Measurements from ENCODE around the gene TSSC4. TPM values are rescaled to one million over a fixed set of nuclear protein-coding genes. Genes with fewer than 3 reads are reported as not detected.

Gene TSSC4
- total RNA-seq, 1 experiment from 2014 or later, result 47.1 TPM

GRCh38 chr11:2411446-2412305 lies 11.1 kb downstream of the TSSC4 start:
- Histone ChIP-seq H3K27ac (ENCODE audit: low read depth, low read length) (no peak overlapping the region), H3K4me3 (replicated peaks in 1 of 2; ENCODE audit: low read depth in 1 of 2, low read length in 2 of 2) (no peak overlapping the region), H2AFZ (ENCODE audit: low read depth, low read length, poor library complexity, severe bottlenecking) (no peak overlapping the region), H3K79me2 (ENCODE audit: insufficient read depth, low read length) (no peaks in the 10 kb centered on the region), H4K20me1 (ENCODE audit: insufficient read depth) (no peaks in the 10 kb centered on the region), H3K36me3 (ENCODE audit: control insufficient read depth in 1 of 2, insufficient read depth in 2 of 2, low read length in 2 of 2) (no peaks in the 10 kb centered on the region), H3K27me3 (ENCODE audit: insufficient read depth, low read length) (no peaks in the 10 kb centered on the region), H3K4me2 (ENCODE audit: low read length) (no peak overlapping the region), H3K9me3 (ENCODE audit: control insufficient read depth in 1 of 2, insufficient read depth in 1 of 2, low read depth in 1 of 2, low read length in 2 of 2) (no peaks in the 10 kb centered on the region), H3K9me2 (ENCODE audit: insufficient read depth) (no peaks in the 10 kb centered on the region), H3K4me1 (ENCODE audit: control insufficient read depth in 1 of 2, insufficient read depth in 2 of 2, low read length in 2 of 2) (no peaks in the 10 kb centered on the region), H3K9ac (ENCODE audit: low read length) (no peak overlapping the region)
- no peak for TF ChIP-seq CTCF (IDR thresholded peaks at IDR 0.05 in 2 of 3, conservative IDR thresholded peaks at IDR 0.05 in 1 of 3; ENCODE audit: borderline replicate concordance in 1 of 3, insufficient read depth in 1 of 3, low read depth in 2 of 3, low read length in 2 of 3)
- TF ChIP-seq SIN3A (IDR thresholded peaks at IDR 0.05; ENCODE audit: low read depth), result no peak
- no peak for TF ChIP-seq RAD21 (IDR thresholded peaks at IDR 0.05; ENCODE audit: low read depth)
- no peak for TF ChIP-seq ZBTB33 (IDR thresholded peaks at IDR 0.05; ENCODE audit: extremely low read depth, insufficient replicate concordance, low read length)
- no peak for TF ChIP-seq ZFX (IDR thresholded peaks at IDR 0.05)
- TF ChIP-seq SP1 (IDR thresholded peaks at IDR 0.05; ENCODE audit: low read depth), result no peak
- TF ChIP-seq ATF3 (IDR thresholded peaks at IDR 0.05), result no peak
- no peak for TF ChIP-seq EZH2 (IDR thresholded peaks at IDR 0.05)
- TF ChIP-seq CBX3 (IDR thresholded peaks at IDR 0.05; ENCODE audit: low read depth), result no peak
- TF ChIP-seq EGR1 (IDR thresholded peaks at IDR 0.05; ENCODE audit: low read depth), result no peak
- TF ChIP-seq POLR2A (IDR thresholded peaks at IDR 0.05; ENCODE audit: borderline replicate concordance, extremely low read depth, insufficient read depth, insufficient read length), result no peak
- TF ChIP-seq SRF (IDR thresholded peaks at IDR 0.05; ENCODE audit: low read depth), result no peak
- DNase-seq (ENCODE audit: low read depth, low spot score) (no peak), ATAC-seq (no peak)
- CTCF ChIA-PET, result no interaction called here
- RAD21 ChIA-PET (ENCODE audit: low non-redundant PET in 1 of 2, low total read pairs in 2 of 2, uncharacterized antibody in 2 of 2, unreplicated experiment in 2 of 2), result no interaction called here
- POLR2A ChIA-PET, result no interaction called here
- intact Hi-C loops (cut with micrococcal nuclease), result no loop called here
- no TSS peak for BruUV-seq (replicated peaks)

All from HCT116 (cell line).